Nephron (organoid): ENCODE measurements around the gene RUNX2.
A peak's percentile ranks its signal among the peaks of the same experiment; 100 is the strongest.

Experiments
- H3K27ac Mint-ChIP-seq, 3 experiments: 2 replicates each; pipeline ENCODE4 v1.8.0; 2020; ENCODE audit warnings: mixed read lengths in 3 of 3, mild to moderate bottlenecking in 2 of 3, moderate library complexity in 1 of 3
- H3K27me3 Mint-ChIP-seq: 2 replicates; pipeline ENCODE4 v1.8.0; 2021; ENCODE audit warnings: low read depth, mild to moderate bottlenecking, moderate library complexity, mixed read lengths
- H3K36me3 Mint-ChIP-seq: 2 replicates; pipeline ENCODE4 v1.8.0; 2020; ENCODE audit warnings: low read depth, mixed read lengths
- H3K4me1 Mint-ChIP-seq: 2 replicates; pipeline ENCODE4 v1.8.0; 2020; ENCODE audit warnings: mixed read lengths
- H3K4me3 Mint-ChIP-seq, 3 experiments: 2 replicates each; pipeline ENCODE4 v1.8.0; 2020; ENCODE audit warnings: mild to moderate bottlenecking in 3 of 3, mixed read lengths in 3 of 3, moderate library complexity in 2 of 3
- H3K9me3 Mint-ChIP-seq: 2 replicates; pipeline ENCODE4 v1.8.0; 2020; ENCODE audit warnings: mixed read lengths
- TF ChIP-seq, protein P1 (sequence below), 3 experiments: fragments of 200-600 bp; sonication (generic); IDR thresholded peaks; one replicate each; pipeline ENCODE4 v1.5.0; 2021; ENCODE audit warnings: antibody characterized with exemption in 3 of 3; ENCODE audit not compliant: unreplicated experiment in 3 of 3

Gene RUNX2

DNA sequence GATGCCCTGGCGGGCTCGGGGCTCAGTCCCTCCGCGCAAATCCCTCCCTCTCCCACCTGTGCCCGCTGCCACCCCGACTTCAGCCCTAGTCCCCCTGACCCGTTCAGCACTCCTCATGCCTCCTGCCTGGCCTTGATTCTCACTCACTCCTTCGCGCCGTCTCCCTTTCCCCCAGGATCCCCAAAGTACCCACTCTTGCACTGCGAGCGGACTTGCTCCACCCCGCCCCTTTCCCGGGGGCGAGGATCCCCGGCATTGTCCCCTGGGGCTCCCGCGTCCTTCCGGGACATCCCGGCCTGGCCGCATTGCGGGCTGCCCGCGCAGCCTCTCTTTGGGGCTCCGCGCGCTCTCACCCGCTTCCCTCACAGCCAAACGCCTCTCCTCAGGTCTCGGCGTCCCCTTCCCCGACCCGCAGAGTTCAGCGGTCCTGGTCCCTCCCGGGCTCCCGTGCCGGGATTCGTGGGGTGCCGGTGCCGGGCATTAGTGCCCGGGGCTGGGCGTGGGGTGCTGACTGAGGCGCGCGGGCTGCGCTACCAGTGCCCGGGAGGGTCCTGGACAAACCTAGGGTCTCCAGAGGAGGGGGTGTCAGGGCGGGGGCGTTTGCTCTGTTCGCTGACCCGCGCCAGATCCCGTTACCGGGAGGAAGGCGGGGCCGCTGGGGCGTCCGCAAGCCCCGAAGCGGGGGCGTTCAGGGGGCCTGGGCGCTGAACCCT, 95.1 kb downstream of the RUNX2 start:
- no peak overlapping the region for H3K27ac Mint-ChIP-seq
- no peaks in the 10 kb centered on the region for H3K36me3 Mint-ChIP-seq
- TF ChIP-seq, protein P1, sequence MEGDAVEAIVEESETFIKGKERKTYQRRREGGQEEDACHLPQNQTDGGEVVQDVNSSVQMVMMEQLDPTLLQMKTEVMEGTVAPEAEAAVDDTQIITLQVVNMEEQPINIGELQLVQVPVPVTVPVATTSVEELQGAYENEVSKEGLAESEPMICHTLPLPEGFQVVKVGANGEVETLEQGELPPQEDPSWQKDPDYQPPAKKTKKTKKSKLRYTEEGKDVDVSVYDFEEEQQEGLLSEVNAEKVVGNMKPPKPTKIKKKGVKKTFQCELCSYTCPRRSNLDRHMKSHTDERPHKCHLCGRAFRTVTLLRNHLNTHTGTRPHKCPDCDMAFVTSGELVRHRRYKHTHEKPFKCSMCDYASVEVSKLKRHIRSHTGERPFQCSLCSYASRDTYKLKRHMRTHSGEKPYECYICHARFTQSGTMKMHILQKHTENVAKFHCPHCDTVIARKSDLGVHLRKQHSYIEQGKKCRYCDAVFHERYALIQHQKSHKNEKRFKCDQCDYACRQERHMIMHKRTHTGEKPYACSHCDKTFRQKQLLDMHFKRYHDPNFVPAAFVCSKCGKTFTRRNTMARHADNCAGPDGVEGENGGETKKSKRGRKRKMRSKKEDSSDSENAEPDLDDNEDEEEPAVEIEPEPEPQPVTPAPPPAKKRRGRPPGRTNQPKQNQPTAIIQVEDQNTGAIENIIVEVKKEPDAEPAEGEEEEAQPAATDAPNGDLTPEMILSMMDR (IDR thresholded peaks at IDR 0.05; ENCODE audit: unreplicated experiment in 3 of 3): no peak
- peak overlapping the region; percentile 90 to 95 (median 94) for H3K4me3 Mint-ChIP-seq
- peaks cover 90% of the 10 kb centered on the region for H3K27me3 Mint-ChIP-seq
- H3K9me3 Mint-ChIP-seq: no peaks in the 10 kb centered on the region
- peaks cover 23% of the 10 kb centered on the region for H3K4me1 Mint-ChIP-seq

DNA sequence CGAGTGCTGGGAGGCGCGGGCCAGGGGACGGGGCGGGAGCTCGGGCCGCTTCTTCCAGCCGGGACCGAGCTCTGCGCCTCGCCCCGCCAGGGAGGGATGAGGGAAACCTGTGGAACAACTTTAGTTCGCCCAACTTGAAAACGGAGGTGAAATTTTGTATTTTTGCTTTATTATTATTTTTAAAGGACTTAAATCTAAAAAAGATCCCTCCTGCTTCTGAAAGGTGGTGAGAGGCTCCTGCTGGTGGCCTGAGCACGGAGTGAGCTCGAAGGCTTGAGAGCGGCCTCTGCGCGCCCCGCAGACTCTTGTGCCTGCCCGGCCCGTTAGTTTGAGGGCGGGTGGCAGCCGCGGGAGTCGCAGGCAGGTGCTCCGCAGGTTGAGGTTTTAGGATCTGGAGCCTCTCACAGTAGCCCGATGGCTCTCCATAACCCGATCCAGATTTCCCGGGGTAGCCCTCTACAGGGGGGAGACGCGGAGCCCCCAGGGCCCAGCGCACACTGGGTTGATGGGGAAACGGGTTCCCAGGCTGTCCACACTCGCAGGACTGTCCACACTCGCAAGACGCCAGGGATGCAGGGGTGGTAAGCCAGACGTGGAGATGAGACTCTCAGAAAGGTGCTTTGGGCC, 95.8 kb downstream of the RUNX2 start:
- no peaks in the 10 kb centered on the region for H3K36me3 Mint-ChIP-seq
- no peaks in the 10 kb centered on the region for H3K9me3 Mint-ChIP-seq
- peak overlapping the region; percentile 62 to 79 (median 76) for H3K4me3 Mint-ChIP-seq
- TF ChIP-seq, protein P1 (IDR thresholded peaks at IDR 0.05; ENCODE audit: unreplicated experiment in 3 of 3): no peak
- H3K27ac Mint-ChIP-seq: no peak overlapping the region
- peaks cover 23% of the 10 kb centered on the region for H3K4me1 Mint-ChIP-seq
- H3K27me3 Mint-ChIP-seq: peaks cover 90% of the 10 kb centered on the region

DNA sequence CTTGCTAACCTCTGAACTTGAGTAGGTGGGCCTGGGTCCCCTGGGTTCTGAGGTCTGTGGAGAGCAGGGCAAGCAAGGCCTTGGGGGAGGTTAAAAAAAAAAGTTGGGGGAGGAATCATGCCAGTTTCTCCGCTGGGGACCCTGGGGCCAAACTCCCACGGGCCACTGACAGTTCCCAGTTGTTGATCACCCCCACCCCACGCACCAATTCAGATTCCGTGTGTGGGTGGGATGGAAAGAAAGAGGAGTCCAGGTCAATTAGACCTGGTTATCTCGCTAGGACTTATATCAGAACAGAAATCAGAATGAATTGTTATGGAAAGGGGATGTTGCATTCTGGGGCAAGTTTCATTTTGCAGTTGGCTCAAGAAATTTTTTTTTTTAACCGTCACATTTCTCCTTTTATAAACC, 96.3 kb downstream of the RUNX2 start:
- TF ChIP-seq, protein P1 (IDR thresholded peaks at IDR 0.05; ENCODE audit: unreplicated experiment in 3 of 3): no peak
- Mint-ChIP-seq H3K4me3 (peak overlapping the region; percentile 62 to 79 (median 68)), H3K36me3 (no peaks in the 10 kb centered on the region), H3K4me1 (peaks cover 18% of the 10 kb centered on the region), H3K27ac (no peak overlapping the region), H3K27me3 (peaks cover 90% of the 10 kb centered on the region), H3K9me3 (no peaks in the 10 kb centered on the region)

DNA sequence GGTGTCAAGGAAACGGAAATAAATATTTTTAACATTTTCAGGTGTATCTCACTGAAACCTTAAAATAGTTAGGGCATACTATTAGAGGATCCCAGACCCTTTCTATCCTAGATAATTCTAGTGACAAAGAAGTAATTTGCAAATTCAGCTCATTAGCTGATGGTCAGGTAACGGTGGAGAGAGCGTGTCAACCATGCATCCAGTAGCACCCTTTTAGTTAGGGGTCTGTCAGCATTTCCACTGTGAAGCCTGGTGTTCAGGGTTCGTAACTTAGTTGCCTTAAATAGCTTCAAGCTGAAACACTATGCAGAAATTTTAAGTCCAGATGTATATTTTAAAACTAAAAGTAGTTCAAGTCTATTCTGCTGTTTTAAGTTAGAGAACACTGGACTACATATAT, 98.1 kb downstream of the RUNX2 start:
- peaks cover 5% of the 10 kb centered on the region for H3K4me1 Mint-ChIP-seq
- H3K27me3 Mint-ChIP-seq: peaks cover 84% of the 10 kb centered on the region
- H3K27ac Mint-ChIP-seq: no peak overlapping the region

DNA sequence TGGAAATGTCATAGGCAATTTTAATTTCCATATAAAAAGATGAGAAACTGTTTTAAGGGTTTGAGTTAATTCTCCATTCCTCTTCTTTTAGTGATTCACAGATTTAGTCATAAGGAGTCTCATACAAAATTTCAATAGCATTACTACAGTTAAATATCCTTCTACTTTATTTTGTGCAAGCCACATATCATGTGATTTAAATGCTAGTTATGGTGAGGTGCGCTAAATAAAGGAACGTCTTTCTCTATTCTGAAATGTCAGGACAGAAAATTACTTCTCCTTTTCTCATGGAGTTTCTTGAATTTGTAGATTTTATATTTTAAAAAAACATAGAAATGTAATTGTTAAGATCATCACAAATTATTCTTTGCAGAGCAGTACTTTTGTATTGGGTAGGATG, 99.6 kb downstream of the RUNX2 start:
- H3K4me1 Mint-ChIP-seq: no peaks in the 10 kb centered on the region
- no peak overlapping the region for H3K27ac Mint-ChIP-seq

More for the DNA sequence above, 98.1 kb downstream of the RUNX2 start:
- H3K36me3 Mint-ChIP-seq: no peaks in the 10 kb centered on the region
- no peak overlapping the region for H3K4me3 Mint-ChIP-seq
- TF ChIP-seq, protein P1 (IDR thresholded peaks at IDR 0.05; ENCODE audit: unreplicated experiment in 3 of 3): no peak
- H3K9me3 Mint-ChIP-seq: no peaks in the 10 kb centered on the region

More for the DNA sequence above, 99.6 kb downstream of the RUNX2 start:
- TF ChIP-seq, protein P1 (IDR thresholded peaks at IDR 0.05; ENCODE audit: unreplicated experiment in 3 of 3): no peak
- Mint-ChIP-seq H3K9me3 (no peaks in the 10 kb centered on the region), H3K36me3 (no peaks in the 10 kb centered on the region), H3K4me3 (no peak overlapping the region), H3K27me3 (peaks cover 77% of the 10 kb centered on the region)
